GM18507 (cell line): Measurements from ENCODE around the gene TSC1.

Experiments used
- DNase-seq: peaks from one replicate; pipeline ENCODE4 v3.0.0; 2011; ENCODE audit warnings: low read depth; ENCODE audit not compliant: insufficient read length; ENCODE audit errors: extremely low spot score
- FAIRE-seq: peaks from 2 replicates; lab custom pipeline; 2011; peaks lifted over from hg19 to GRCh38; lab: Jason Lieb, UNC

Gene TSC1

DNA sequence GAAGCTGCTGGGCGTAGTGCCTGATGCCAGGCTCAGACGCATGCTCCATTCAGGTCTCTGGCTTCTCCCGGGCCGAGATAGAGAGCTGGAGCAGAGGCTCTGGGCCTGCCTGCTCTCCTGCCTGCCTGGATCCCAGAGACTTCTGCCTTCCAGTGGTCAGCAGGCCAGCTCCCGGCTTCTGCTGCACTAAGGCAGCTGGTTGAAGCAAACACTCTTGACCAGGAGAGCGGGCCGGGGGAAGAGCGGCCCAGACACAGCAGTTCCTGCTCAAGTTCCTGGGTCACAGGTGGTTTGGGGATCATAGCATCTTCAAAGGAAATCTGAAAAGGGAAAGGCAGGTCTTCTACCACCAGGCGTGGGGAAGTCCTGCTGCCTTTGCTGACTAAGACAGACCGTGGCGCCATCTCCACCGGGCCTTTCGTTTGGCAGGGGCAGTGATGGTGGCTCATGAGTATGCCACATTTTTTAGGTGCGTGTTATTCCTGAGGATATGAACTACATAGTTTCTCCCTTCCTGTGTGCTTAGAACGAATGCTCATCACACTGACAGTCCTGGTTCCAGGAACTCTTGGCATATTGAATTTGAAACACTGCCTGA lies 97.4 kb downstream of the TSC1 start:
- DNase-seq, result no peak
- FAIRE-seq, result no peak

DNA sequence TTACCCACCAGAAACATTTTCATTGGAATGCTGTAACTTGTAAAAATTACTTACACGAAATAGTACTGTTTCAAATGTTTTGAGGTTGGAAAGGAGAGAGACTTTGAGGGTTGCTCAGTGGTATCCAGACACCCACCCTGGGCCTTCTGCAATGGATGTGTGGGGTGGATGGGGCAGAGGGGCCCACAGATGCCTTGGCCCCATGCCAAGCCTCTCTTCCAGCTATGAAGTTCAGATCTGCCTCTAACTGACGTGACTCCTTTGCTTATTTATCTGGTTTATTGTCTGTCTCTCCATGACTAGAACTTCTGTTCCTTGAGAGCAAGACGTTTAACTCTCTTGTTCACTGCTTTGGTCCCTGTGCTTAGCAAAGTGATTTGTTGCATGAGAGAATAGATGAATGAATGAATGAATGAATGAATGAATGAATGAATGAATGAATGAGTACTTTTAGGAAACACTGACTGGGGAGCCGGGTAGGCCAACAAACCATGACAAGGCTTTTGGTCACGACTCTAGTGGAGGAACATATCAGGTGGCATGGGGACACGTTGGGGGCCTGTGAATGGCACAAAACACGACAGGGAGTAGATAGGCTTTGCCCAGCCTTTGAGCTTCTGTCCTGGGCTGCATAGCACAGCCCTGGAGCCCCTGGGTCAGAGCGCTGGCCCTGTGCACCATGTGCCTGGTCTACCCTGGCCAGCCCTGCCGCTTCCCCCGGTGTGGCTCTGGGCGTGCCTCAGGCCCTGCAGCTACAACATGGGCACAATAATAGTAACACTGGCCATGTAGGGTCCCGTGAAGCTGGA lies 98.1 kb downstream of the TSC1 start:
- DNase-seq (no peak), FAIRE-seq (no peak)

DNA sequence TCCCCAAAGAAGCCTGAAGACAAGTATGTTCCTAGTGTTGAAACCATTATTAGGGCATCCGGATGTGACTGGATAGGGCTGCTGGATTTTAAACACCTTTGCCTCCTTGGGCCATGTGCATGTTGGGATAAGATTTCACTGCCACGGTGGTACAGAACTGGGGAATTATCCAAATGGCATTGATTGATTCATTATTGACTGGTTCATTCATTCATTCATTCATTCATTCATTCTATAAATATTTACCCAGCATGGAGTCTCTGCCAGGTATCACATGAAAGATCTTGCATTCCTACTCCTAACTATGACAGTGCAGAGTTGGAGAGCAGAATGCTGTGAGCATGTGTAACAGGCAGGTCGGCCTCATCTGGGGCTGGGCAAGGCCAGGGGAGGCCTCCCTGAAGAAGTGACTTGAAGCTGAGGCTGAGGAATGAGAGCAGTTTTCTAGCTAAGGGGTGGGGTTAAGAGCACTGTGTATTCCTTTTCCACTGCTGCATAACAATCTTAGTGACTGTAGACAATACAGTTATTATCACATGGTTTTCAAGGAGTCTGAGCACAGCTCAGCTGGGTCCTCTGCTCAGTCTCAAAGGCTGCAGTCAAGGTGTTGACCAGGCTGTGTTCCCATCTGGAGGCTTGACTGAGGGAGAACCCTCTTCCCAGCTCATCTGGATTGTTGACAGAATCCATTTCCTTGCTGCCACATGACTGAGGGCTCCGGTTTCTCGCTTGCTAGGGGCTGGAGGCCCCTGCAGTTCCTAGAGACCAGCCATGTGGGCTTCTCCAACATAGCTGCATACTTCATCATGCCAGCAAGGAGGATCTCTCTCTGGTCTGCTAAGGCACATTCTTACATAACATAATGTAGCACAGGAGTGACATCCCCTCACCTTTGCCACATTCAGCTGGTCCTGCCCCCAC lies 102.0 kb downstream of the TSC1 start:
- FAIRE-seq (no peak), DNase-seq (no peak)
